Natural killer cell (primary cell): ENCODE results near the gene LHFPL3. TPM values are rescaled to one million over a fixed set of nuclear protein-coding genes. Genes with fewer than 3 reads are reported as not detected.

Experiments used
- ATAC-seq, 3 donors: fragments of 150-1000 bp in 2 of 3; fragments of 200-7000 bp in 1 of 3; cut with Tn5 transposase; 1 replicate in 1 of 3; 2 replicates in 2 of 3; pipeline ENCODE4 v1.10.0; 2021; ENCODE audit warnings: mild to moderate bottlenecking in 2 of 3, moderate library complexity in 2 of 3
- DNase-seq, 2 donors: peaks; one replicate each; pipeline versions ENCODE4 v3.0.0 to v3.0.0-alpha.2; 2013 to 2021; ENCODE audit warnings: mixed read lengths in 1 of 2
- H3K27ac ChIP-seq: one replicate; pipeline ENCODE4 v1.5.1; 2013; ENCODE audit warnings: mild to moderate bottlenecking, low read length
- H3K27me3 ChIP-seq: one replicate; pipeline ENCODE4 v1.6.1; 2013; ENCODE audit warnings: low read length; ENCODE audit not compliant: control insufficient read depth, insufficient read depth
- H3K36me3 ChIP-seq: one replicate; pipeline ENCODE4 v1.6.1; 2013; ENCODE audit warnings: low read length; ENCODE audit not compliant: control insufficient read depth, insufficient read depth
- H3K4me1 ChIP-seq: one replicate; pipeline ENCODE4 v1.6.1; 2013; ENCODE audit warnings: low read length; ENCODE audit not compliant: control insufficient read depth, insufficient read depth
- H3K4me3 ChIP-seq: one replicate; pipeline ENCODE4 v1.5.1; 2013; ENCODE audit warnings: low read length
- H3K9me3 ChIP-seq: one replicate; pipeline ENCODE4 v1.6.1; 2013; ENCODE audit warnings: low read length; ENCODE audit not compliant: control insufficient read depth, insufficient read depth
- H3K27ac Mint-ChIP-seq, 2 donors: one replicate each; pipeline ENCODE4 v1.8.0; 2022; ENCODE audit warnings: mild to moderate bottlenecking in 2 of 2, mixed read lengths in 2 of 2, moderate library complexity in 1 of 2
- H3K27me3 Mint-ChIP-seq, 2 donors: one replicate each; pipeline ENCODE4 v1.8.0; 2022; ENCODE audit warnings: low read depth in 2 of 2, mixed read lengths in 2 of 2
- H3K36me3 Mint-ChIP-seq: one replicate; pipeline ENCODE4 v1.8.0; 2022; ENCODE audit warnings: mixed read lengths
- H3K4me1 Mint-ChIP-seq, 2 donors: one replicate each; pipeline ENCODE4 v1.8.0; 2022; ENCODE audit warnings: mixed read lengths in 2 of 2
- H3K4me3 Mint-ChIP-seq: one replicate; pipeline ENCODE4 v1.8.0; 2022; ENCODE audit warnings: mild to moderate bottlenecking, moderate library complexity, mixed read lengths
- H3K9me3 Mint-ChIP-seq, 2 donors: one replicate each; pipeline ENCODE4 v1.8.0; 2022; ENCODE audit warnings: mixed read lengths in 2 of 2
- WGBS: methylation state at CpG from one replicate; pipeline ENCODE4 v1.1.7; 2013; ENCODE audit warnings: missing lambda C conversion rate; ENCODE audit not compliant: insufficient coverage; 5-methylcytosine and 5-hydroxymethylcytosine counted together
- intact Hi-C: fragments of 100-400 bp; cut with micrococcal nuclease; formaldehyde crosslinking; loops from one replicate; pipeline ENCODE4 v1.14.2; 2022
- total RNA-seq, 4 donors: library from RNA; stranded (reverse); fragments of 120-200 nt in 1 of 4; gene quantifications; one replicate each; pipeline versions ENCODE4 v1.2.3 to v1.2.4, GENCODE V29; 2013 to 2022
- TF ChIP-seq, protein P1 (sequence below): fragments of 200-600 bp; IDR thresholded peaks from one replicate; pipeline ENCODE4 v1.8.0; 2022; ENCODE audit warnings: antibody characterized with exemption

Gene LHFPL3
- total RNA-seq, 3 donors from 2014 or later (not counting 1 experiment from before 2014, with no cell fraction given), result not detected

- no peaks in the 10 kb centered on the region for H3K36me3 Mint-ChIP-seq
- no peaks in the 10 kb centered on the region for H3K9me3 ChIP-seq
- H3K4me1 ChIP-seq, result no peaks in the 10 kb centered on the region
- H3K36me3 ChIP-seq, result no peaks in the 10 kb centered on the region
- intact Hi-C loops, result no loop called here
- WGBS, result 77% methylated on average over 2 of the region's 3 CpGs
- TF ChIP-seq, protein P1, sequence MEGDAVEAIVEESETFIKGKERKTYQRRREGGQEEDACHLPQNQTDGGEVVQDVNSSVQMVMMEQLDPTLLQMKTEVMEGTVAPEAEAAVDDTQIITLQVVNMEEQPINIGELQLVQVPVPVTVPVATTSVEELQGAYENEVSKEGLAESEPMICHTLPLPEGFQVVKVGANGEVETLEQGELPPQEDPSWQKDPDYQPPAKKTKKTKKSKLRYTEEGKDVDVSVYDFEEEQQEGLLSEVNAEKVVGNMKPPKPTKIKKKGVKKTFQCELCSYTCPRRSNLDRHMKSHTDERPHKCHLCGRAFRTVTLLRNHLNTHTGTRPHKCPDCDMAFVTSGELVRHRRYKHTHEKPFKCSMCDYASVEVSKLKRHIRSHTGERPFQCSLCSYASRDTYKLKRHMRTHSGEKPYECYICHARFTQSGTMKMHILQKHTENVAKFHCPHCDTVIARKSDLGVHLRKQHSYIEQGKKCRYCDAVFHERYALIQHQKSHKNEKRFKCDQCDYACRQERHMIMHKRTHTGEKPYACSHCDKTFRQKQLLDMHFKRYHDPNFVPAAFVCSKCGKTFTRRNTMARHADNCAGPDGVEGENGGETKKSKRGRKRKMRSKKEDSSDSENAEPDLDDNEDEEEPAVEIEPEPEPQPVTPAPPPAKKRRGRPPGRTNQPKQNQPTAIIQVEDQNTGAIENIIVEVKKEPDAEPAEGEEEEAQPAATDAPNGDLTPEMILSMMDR, result no peak
- H3K27ac ChIP-seq, result no peak overlapping the region
- H3K4me1 Mint-ChIP-seq, result no peaks in the 10 kb centered on the region
- H3K4me3 Mint-ChIP-seq, result no peak overlapping the region
- no peaks in the 10 kb centered on the region for H3K9me3 Mint-ChIP-seq
- no peak for DNase-seq
- no peak for ATAC-seq
- no peak overlapping the region for H3K27ac Mint-ChIP-seq
- H3K27me3 Mint-ChIP-seq, result peaks cover 0 to under 1% of the 10 kb centered on the region in 2 donors
- no peaks in the 10 kb centered on the region for H3K27me3 ChIP-seq
- H3K4me3 ChIP-seq, result no peak overlapping the region
Observed at GRCh38 chr7:104777301-104777800, 448.9 kb downstream of the LHFPL3 start.

- no peaks in the 10 kb centered on the region for H3K9me3 Mint-ChIP-seq
- no peaks in the 10 kb centered on the region for H3K36me3 ChIP-seq
- DNase-seq (no peak), ATAC-seq (no peak)
- H3K27ac ChIP-seq, result no peak overlapping the region
- TF ChIP-seq, protein P1, result no peak
- H3K27ac Mint-ChIP-seq, result no peak overlapping the region
- no peaks in the 10 kb centered on the region for H3K4me1 Mint-ChIP-seq
- no peak overlapping the region for H3K4me3 ChIP-seq
- no peaks in the 10 kb centered on the region for H3K27me3 ChIP-seq
- no peaks in the 10 kb centered on the region for H3K27me3 Mint-ChIP-seq
- no peak overlapping the region for H3K4me3 Mint-ChIP-seq
- intact Hi-C loops, result no loop called here
- H3K9me3 ChIP-seq, result no peaks in the 10 kb centered on the region
- H3K4me1 ChIP-seq, result no peaks in the 10 kb centered on the region
- 84% methylated on average over 2 of the region's 2 CpGs for WGBS
- H3K36me3 Mint-ChIP-seq, result no peaks in the 10 kb centered on the region
Observed at GRCh38 chr7:104779888-104780287, 451.5 kb downstream of the LHFPL3 start.

GRCh38 chr7:104784686-104785085 is 456.3 kb downstream of the LHFPL3 start:
- DNase-seq, result no peak
- Histone ChIP-seq H3K27ac (no peak overlapping the region), H3K36me3 (no peaks in the 10 kb centered on the region), H3K27me3 (no peaks in the 10 kb centered on the region), H3K4me1 (no peaks in the 10 kb centered on the region), H3K4me3 (no peak overlapping the region), H3K9me3 (no peaks in the 10 kb centered on the region)
- peaks cover 7 to 11% of the 10 kb centered on the region in 2 donors for H3K27me3 Mint-ChIP-seq
- H3K4me3 Mint-ChIP-seq, result no peak overlapping the region
- H3K36me3 Mint-ChIP-seq, result no peaks in the 10 kb centered on the region
- no peaks in the 10 kb centered on the region for H3K4me1 Mint-ChIP-seq
- H3K27ac Mint-ChIP-seq, result no peak overlapping the region
- intact Hi-C loops, result no loop called here
- TF ChIP-seq, protein P1, result no peak
- ATAC-seq, result no peak
- H3K9me3 Mint-ChIP-seq, result peaks cover 0 to 2% of the 10 kb centered on the region in 2 donors

GRCh38 chr7:104789780-104790179 is 461.4 kb downstream of the LHFPL3 start:
- H3K9me3 ChIP-seq, result no peaks in the 10 kb centered on the region
- Mint-ChIP-seq H3K36me3 (no peaks in the 10 kb centered on the region), H3K4me1 (no peaks in the 10 kb centered on the region), H3K9me3 (peaks cover 0 to 2% of the 10 kb centered on the region in 2 donors), H3K27ac (no peak overlapping the region), H3K4me3 (no peak overlapping the region), H3K27me3 (peaks cover 21 to 28% of the 10 kb centered on the region in 2 donors)
- ATAC-seq (no peak), DNase-seq (no peak)
- intact Hi-C loops, result no loop called here
- 67% methylated on average over 2 of the region's 3 CpGs for WGBS
- TF ChIP-seq, protein P1, result no peak
- no peaks in the 10 kb centered on the region for H3K27me3 ChIP-seq
- H3K36me3 ChIP-seq, result no peaks in the 10 kb centered on the region
- no peak overlapping the region for H3K27ac ChIP-seq
- H3K4me1 ChIP-seq, result no peaks in the 10 kb centered on the region
- H3K4me3 ChIP-seq, result no peak overlapping the region
